Hepatocyte (in vitro differentiated cells): ENCODE measurements around the gene SMIM13. TPM values are rescaled to one million over a fixed set of nuclear protein-coding genes. Genes with fewer than 3 reads are reported as not detected.

Experiments used
- DNase-seq: peaks from one replicate; pipeline ENCODE4 v3.0.0-alpha.2; 2016; ENCODE audit warnings: low spot score
- H2AFZ ChIP-seq: fragments of 200-600 bp; sonication (generic); 2 replicates; pipeline ENCODE4 v1.6.0; 2016; ENCODE audit warnings: antibody characterized with exemption, mild to moderate bottlenecking
- H3K27ac ChIP-seq: fragments of 200-600 bp; sonication (generic); 2 replicates; pipeline ENCODE4 v1.5.1; 2016; ENCODE audit warnings: mild to moderate bottlenecking
- H3K27me3 ChIP-seq: fragments of 200-600 bp; sonication (generic); 2 replicates; pipeline ENCODE4 v1.6.1; 2016
- H3K36me3 ChIP-seq: fragments of 200-600 bp; sonication (generic); replicated peaks from 2 replicates; pipeline ENCODE4 v1.5.1; 2016; ENCODE audit warnings: low read depth; ENCODE audit not compliant: insufficient read depth
- H3K4me1 ChIP-seq: fragments of 200-600 bp; sonication (generic); 2 replicates; pipeline ENCODE4 v1.5.1; 2016; ENCODE audit warnings: mild to moderate bottlenecking, moderate library complexity; ENCODE audit not compliant: insufficient read depth
- H3K4me2 ChIP-seq: fragments of 200-600 bp; sonication (generic); 2 replicates; pipeline ENCODE4 v1.6.0; 2016
- H3K4me3 ChIP-seq: fragments of 200-600 bp; sonication (generic); 2 replicates; pipeline ENCODE4 v1.5.1; 2016; ENCODE audit warnings: mild to moderate bottlenecking
- H3K79me2 ChIP-seq: fragments of 200-600 bp; sonication (generic); 2 replicates; pipeline ENCODE4 v1.6.0; 2017; ENCODE audit warnings: mild to moderate bottlenecking
- H3K9me2 ChIP-seq: fragments of 200-600 bp; sonication (generic); replicated peaks from 2 replicates; pipeline ENCODE4 v1.6.0; 2017; ENCODE audit warnings: mild to moderate bottlenecking; ENCODE audit not compliant: insufficient read depth
- H3K9me3 ChIP-seq: fragments of 200-600 bp; sonication (generic); 2 replicates; pipeline ENCODE4 v1.5.1; 2016; ENCODE audit warnings: low read depth, mild to moderate bottlenecking
- H4K20me1 ChIP-seq: fragments of 200-600 bp; sonication (generic); 2 replicates; pipeline ENCODE4 v1.6.0; 2016; ENCODE audit warnings: mild to moderate bottlenecking; ENCODE audit not compliant: insufficient read depth, poor library complexity, severe bottlenecking
- CTCF ChIP-seq: fragments of 200-600 bp; sonication (generic); IDR thresholded peaks from 2 replicates; pipeline ENCODE4 v1.5.1; 2016; ENCODE audit warnings: antibody characterized with exemption, mild to moderate bottlenecking; ENCODE audit not compliant: poor library complexity
- EZH2 ChIP-seq: fragments of 200-600 bp; sonication (generic); IDR thresholded peaks from 2 replicates; pipeline ENCODE4 v1.6.1; 2016; ENCODE audit warnings: antibody characterized with exemption, mild to moderate bottlenecking, borderline replicate concordance
- EZH2phosphoT487 ChIP-seq: fragments of 200-600 bp; sonication (generic); IDR thresholded peaks from one replicate; pipeline ENCODE4 v1.6.1; 2018; ENCODE audit warnings: antibody characterized with exemption, mild to moderate bottlenecking, low read depth, moderate library complexity; ENCODE audit not compliant: unreplicated experiment, severe bottlenecking
- WGBS: methylation state at CpG from one replicate; pipeline ENCODE4 v1.1.6; 2016; ENCODE audit warnings: low lambda C conversion rate; ENCODE audit errors: missing lambda C conversion rate; 5-methylcytosine and 5-hydroxymethylcytosine counted together
- polyA plus RNA-seq: library from polyadenylated mRNA; unstranded; fragments of >200 nt; fragmentation: Nextera tagmentation; extraction: Ambion mirVana; gene quantifications from 2 replicates; pipeline ENCODE4 v1.2.1, GENCODE V29; 2016
- total RNA-seq: library from RNA; depleted of rRNA; stranded (reverse); fragments of >200 nt; gene quantifications from 2 replicates; pipeline ENCODE4 v1.2.3, GENCODE V29; 2014

Gene SMIM13
- total and polyA plus RNA-seq, 2 experiments from 2014 or later: 9.3 to 18.2 TPM

DNA sequence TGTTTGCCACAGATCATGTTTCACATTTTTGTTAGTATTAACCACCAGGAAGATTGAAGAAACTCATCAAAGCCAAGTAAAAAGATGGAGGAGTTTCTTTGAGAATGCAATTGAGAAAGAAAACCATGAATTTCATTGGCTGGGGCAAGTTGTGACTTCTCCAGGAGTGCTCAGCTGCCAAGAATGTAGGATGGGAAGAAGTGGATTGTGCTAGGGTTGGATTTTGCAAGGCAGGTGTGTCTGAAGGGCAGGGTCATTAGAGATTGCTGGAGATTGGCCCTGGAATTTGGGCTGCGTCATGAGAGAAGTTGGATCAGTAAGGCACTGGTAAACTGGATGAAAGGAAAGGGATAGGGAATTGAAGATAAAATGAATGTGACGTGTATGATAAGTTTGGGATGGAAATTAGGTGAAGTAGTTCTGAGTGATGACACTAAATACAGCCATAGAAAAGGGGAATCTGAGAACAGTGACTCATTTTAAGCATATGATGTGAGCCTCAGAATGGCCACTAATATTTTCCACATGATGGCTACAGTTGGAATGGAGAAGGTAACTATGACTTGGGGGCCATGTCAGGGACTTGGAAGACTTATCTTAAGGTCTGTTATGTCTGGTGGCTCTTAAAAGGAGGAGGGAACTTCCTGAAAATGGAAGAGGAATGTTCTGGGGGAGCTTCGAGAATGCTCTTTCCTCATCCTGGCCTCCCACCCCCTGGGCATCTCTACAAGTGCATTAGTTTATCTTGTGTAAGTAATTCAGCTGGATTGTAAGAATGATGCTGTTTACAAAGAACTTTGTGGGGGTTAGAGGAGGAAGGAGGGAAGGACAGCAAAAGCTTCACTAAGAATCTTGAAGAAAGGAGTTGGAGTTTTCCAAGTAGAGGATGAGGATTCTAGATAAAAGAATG, 45.7 kb downstream of the SMIM13 start:
- DNase-seq: no peak
- no peak overlapping the region for H3K27ac ChIP-seq
- TF ChIP-seq CTCF (no peak), EZH2phosphoT487 (no peak), EZH2 (no peak)
- 88% methylated on average over 3 of the region's 3 CpGs for WGBS
- peaks cover 4% of the 10 kb centered on the region for H3K4me1 ChIP-seq
- no peaks in the 10 kb centered on the region for H3K9me2 ChIP-seq
- H3K36me3 ChIP-seq: no peaks in the 10 kb centered on the region
- H4K20me1 ChIP-seq: no peaks in the 10 kb centered on the region
- H3K4me3 ChIP-seq: no peak overlapping the region
- no peak overlapping the region for H3K4me2 ChIP-seq
- no peaks in the 10 kb centered on the region for H3K27me3 ChIP-seq
- H3K9me3 ChIP-seq: no peaks in the 10 kb centered on the region
- H2AFZ ChIP-seq: no peak overlapping the region
- no peaks in the 10 kb centered on the region for H3K79me2 ChIP-seq

GRCh38 chr6:11140056-11140455, 46.4 kb downstream of the SMIM13 start:
- Histone ChIP-seq H3K79me2 (no peaks in the 10 kb centered on the region), H3K36me3 (no peaks in the 10 kb centered on the region), H3K4me3 (no peak overlapping the region), H3K4me2 (no peak overlapping the region), H3K9me3 (no peaks in the 10 kb centered on the region), H3K27ac (no peak overlapping the region), H2AFZ (no peak overlapping the region), H3K4me1 (peaks cover 4% of the 10 kb centered on the region), H3K27me3 (no peaks in the 10 kb centered on the region), H4K20me1 (no peaks in the 10 kb centered on the region), H3K9me2 (no peaks in the 10 kb centered on the region)
- no peak for DNase-seq
- WGBS: 75% methylated on average over 3 of the region's 3 CpGs
- TF ChIP-seq EZH2phosphoT487 (no peak), CTCF (no peak), EZH2 (no peak)

GRCh38 chr6:11141295-11141694, 47.7 kb downstream of the SMIM13 start:
- Histone ChIP-seq H3K27me3 (no peaks in the 10 kb centered on the region), H3K4me3 (no peak overlapping the region), H3K9me2 (no peaks in the 10 kb centered on the region), H3K4me2 (no peak overlapping the region), H3K27ac (no peak overlapping the region), H3K4me1 (peaks cover 4% of the 10 kb centered on the region), H4K20me1 (no peaks in the 10 kb centered on the region), H3K36me3 (no peaks in the 10 kb centered on the region), H3K79me2 (no peaks in the 10 kb centered on the region), H3K9me3 (no peaks in the 10 kb centered on the region), H2AFZ (no peak overlapping the region)
- no peak for DNase-seq
- WGBS: 94% methylated on average over 3 of the region's 3 CpGs
- TF ChIP-seq CTCF (no peak), EZH2 (no peak), EZH2phosphoT487 (no peak)
